ENCODE data around the gene SPEN. TPM values are rescaled to one million over a fixed set of nuclear protein-coding genes. Genes with fewer than 3 reads are reported as not detected.

The SPEN gene
- total and polyA plus RNA-seq, 9 of the 15 experiments (the other 6 are each of a cell fraction or from before 2014, with no cell fraction given): 5.7 to 87.5 (median 27.2) TPM

DNA sequence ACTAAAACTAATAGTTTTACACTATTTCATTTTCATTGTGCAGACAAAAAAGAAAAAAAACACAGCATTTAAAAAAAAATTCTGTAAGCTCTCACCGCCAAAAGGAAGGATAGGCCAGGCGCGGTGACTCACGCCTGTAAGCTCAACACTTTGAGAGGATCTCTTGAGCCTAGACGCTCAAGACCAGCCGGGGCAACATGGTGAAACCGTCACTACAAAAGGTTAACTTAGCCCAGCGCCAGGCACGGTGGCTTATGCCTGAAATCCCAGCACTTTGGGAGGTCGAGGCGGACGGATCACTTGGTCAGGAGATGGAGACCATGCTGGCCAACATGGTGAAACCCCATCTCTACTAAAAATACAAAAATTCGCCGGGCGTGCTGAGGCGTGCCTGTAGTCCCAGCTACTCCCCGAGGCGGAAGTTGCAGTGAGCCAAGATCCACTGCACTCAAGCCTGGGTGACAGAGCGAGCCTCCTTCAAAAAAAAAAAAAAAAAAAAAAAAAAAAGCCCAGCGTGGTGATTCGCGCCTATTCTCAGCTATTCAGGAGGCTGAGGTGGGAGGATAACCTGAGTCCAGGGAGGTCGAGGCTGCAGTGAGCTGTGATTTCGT lies 14.3 kb upstream of the SPEN start (continued):
- TF ChIP-seq, protein P1, sequence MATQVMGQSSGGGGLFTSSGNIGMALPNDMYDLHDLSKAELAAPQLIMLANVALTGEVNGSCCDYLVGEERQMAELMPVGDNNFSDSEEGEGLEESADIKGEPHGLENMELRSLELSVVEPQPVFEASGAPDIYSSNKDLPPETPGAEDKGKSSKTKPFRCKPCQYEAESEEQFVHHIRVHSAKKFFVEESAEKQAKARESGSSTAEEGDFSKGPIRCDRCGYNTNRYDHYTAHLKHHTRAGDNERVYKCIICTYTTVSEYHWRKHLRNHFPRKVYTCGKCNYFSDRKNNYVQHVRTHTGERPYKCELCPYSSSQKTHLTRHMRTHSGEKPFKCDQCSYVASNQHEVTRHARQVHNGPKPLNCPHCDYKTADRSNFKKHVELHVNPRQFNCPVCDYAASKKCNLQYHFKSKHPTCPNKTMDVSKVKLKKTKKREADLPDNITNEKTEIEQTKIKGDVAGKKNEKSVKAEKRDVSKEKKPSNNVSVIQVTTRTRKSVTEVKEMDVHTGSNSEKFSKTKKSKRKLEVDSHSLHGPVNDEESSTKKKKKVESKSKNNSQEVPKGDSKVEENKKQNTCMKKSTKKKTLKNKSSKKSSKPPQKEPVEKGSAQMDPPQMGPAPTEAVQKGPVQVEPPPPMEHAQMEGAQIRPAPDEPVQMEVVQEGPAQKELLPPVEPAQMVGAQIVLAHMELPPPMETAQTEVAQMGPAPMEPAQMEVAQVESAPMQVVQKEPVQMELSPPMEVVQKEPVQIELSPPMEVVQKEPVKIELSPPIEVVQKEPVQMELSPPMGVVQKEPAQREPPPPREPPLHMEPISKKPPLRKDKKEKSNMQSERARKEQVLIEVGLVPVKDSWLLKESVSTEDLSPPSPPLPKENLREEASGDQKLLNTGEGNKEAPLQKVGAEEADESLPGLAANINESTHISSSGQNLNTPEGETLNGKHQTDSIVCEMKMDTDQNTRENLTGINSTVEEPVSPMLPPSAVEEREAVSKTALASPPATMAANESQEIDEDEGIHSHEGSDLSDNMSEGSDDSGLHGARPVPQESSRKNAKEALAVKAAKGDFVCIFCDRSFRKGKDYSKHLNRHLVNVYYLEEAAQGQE (IDR thresholded peaks at IDR 0.05; ENCODE audit: borderline replicate concordance): no peak
- TF ChIP-seq, protein P1 (CRISPR knock-in tag; IDR thresholded peaks at IDR 0.05; ENCODE audit: low read depth): 0 out of 2 replicates have a peak, but pooled peaks have one; percentile 26
- TF ChIP-seq, protein P2, sequence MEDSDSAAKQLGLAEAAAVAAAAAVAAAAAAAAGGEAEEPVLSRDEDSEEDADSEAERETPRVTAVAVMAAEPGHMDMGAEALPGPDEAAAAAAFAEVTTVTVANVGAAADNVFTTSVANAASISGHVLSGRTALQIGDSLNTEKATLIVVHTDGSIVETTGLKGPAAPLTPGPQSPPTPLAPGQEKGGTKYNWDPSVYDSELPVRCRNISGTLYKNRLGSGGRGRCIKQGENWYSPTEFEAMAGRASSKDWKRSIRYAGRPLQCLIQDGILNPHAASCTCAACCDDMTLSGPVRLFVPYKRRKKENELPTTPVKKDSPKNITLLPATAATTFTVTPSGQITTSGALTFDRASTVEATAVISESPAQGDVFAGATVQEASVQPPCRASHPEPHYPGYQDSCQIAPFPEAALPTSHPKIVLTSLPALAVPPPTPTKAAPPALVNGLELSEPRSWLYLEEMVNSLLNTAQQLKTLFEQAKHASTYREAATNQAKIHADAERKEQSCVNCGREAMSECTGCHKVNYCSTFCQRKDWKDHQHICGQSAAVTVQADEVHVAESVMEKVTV (CRISPR knock-in tag; IDR thresholded peaks at IDR 0.05): 0 out of 2 replicates have a peak, but pooled peaks have one; percentile 6
- TF ChIP-seq ZNF146 (CRISPR knock-in tag; IDR thresholded peaks at IDR 0.05; ENCODE audit: unreplicated experiment) (no peak), ARNT (IDR thresholded peaks at IDR 0.05) (0 out of 4 replicates have a peak, but pooled peaks of 1 of the 2 experiments have one; percentile 19), MXI1 (IDR thresholded peaks at IDR 0.05; ENCODE audit: low read depth, low read length) (no peak), ZFX (CRISPR knock-in tag; IDR thresholded peaks at IDR 0.05) (peak; percentile 73), RBBP5 (IDR thresholded peaks at IDR 0.05; ENCODE audit: borderline replicate concordance, insufficient read depth, low read length, poor library complexity, severe bottlenecking) (no peak), CHD2 (IDR thresholded peaks at IDR 0.05; ENCODE audit: low read depth, low read length) (no peak), NCOA2 (IDR thresholded peaks at IDR 0.05; ENCODE audit: partially characterized antibody in 2 of 2) (no peak), ZNF551 (CRISPR knock-in tag; IDR thresholded peaks at IDR 0.05) (no peak)
- TF ChIP-seq, protein P3, sequence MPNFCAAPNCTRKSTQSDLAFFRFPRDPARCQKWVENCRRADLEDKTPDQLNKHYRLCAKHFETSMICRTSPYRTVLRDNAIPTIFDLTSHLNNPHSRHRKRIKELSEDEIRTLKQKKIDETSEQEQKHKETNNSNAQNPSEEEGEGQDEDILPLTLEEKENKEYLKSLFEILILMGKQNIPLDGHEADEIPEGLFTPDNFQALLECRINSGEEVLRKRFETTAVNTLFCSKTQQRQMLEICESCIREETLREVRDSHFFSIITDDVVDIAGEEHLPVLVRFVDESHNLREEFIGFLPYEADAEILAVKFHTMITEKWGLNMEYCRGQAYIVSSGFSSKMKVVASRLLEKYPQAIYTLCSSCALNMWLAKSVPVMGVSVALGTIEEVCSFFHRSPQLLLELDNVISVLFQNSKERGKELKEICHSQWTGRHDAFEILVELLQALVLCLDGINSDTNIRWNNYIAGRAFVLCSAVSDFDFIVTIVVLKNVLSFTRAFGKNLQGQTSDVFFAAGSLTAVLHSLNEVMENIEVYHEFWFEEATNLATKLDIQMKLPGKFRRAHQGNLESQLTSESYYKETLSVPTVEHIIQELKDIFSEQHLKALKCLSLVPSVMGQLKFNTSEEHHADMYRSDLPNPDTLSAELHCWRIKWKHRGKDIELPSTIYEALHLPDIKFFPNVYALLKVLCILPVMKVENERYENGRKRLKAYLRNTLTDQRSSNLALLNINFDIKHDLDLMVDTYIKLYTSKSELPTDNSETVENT (CRISPR knock-in tag; IDR thresholded peaks at IDR 0.05): no peak
- TF ChIP-seq, protein P4, sequence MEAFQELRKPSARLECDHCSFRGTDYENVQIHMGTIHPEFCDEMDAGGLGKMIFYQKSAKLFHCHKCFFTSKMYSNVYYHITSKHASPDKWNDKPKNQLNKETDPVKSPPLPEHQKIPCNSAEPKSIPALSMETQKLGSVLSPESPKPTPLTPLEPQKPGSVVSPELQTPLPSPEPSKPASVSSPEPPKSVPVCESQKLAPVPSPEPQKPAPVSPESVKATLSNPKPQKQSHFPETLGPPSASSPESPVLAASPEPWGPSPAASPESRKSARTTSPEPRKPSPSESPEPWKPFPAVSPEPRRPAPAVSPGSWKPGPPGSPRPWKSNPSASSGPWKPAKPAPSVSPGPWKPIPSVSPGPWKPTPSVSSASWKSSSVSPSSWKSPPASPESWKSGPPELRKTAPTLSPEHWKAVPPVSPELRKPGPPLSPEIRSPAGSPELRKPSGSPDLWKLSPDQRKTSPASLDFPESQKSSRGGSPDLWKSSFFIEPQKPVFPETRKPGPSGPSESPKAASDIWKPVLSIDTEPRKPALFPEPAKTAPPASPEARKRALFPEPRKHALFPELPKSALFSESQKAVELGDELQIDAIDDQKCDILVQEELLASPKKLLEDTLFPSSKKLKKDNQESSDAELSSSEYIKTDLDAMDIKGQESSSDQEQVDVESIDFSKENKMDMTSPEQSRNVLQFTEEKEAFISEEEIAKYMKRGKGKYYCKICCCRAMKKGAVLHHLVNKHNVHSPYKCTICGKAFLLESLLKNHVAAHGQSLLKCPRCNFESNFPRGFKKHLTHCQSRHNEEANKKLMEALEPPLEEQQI (IDR thresholded peaks at IDR 0.05): no peak

All from K562 (cell line).